ENCODE measurements around the gene SMOC2. TPM values are rescaled to one million over a fixed set of nuclear protein-coding genes. Genes with fewer than 3 reads are reported as not detected.

SMOC2 gene
- polyA plus RNA-seq, 1 donor from 2014 or later = 0.50 TPM

- no peak overlapping the region for H3K4me2 ChIP-seq (ENCODE audit: low read length)
- no peaks in the 10 kb centered on the region for H4K20me1 ChIP-seq (ENCODE audit: insufficient read depth)
- no peaks in the 10 kb centered on the region for H3K27me3 ChIP-seq (ENCODE audit: insufficient read depth, low read depth, low read length)
- H3K27ac ChIP-seq (ENCODE audit: low read length) = peak overlapping the region; percentile 21
- no peaks in the 10 kb centered on the region for H3K9me3 ChIP-seq (ENCODE audit: low read length)
- no peak overlapping the region for H3K9ac ChIP-seq (ENCODE audit: low read length)
- no peaks in the 10 kb centered on the region for H3F3A ChIP-seq (ENCODE audit: insufficient read depth, low read length, poor library complexity, severe bottlenecking)
- no peaks in the 10 kb centered on the region for H3K36me3 ChIP-seq (ENCODE audit: insufficient read depth, low read length)
- TF ChIP-seq SMC3 (conservative IDR thresholded peaks at IDR 0.05; ENCODE audit: poor library complexity) = no peak
- no peak for TF ChIP-seq MXI1 (conservative IDR thresholded peaks at IDR 0.05; ENCODE audit: poor library complexity, severe bottlenecking)
- peak; percentile 78 for TF ChIP-seq REST (IDR thresholded peaks at IDR 0.05; ENCODE audit: borderline replicate concordance)
- peak; percentile 0 for TF ChIP-seq RAD21 (conservative IDR thresholded peaks at IDR 0.05)
- no peak for TF ChIP-seq EZH2 (IDR thresholded peaks at IDR 0.05; ENCODE audit: borderline replicate concordance, insufficient read depth, low read length, poor library complexity, severe bottlenecking)
- TF ChIP-seq, protein P1, sequence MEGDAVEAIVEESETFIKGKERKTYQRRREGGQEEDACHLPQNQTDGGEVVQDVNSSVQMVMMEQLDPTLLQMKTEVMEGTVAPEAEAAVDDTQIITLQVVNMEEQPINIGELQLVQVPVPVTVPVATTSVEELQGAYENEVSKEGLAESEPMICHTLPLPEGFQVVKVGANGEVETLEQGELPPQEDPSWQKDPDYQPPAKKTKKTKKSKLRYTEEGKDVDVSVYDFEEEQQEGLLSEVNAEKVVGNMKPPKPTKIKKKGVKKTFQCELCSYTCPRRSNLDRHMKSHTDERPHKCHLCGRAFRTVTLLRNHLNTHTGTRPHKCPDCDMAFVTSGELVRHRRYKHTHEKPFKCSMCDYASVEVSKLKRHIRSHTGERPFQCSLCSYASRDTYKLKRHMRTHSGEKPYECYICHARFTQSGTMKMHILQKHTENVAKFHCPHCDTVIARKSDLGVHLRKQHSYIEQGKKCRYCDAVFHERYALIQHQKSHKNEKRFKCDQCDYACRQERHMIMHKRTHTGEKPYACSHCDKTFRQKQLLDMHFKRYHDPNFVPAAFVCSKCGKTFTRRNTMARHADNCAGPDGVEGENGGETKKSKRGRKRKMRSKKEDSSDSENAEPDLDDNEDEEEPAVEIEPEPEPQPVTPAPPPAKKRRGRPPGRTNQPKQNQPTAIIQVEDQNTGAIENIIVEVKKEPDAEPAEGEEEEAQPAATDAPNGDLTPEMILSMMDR (IDR thresholded peaks at IDR 0.05; ENCODE audit: poor library complexity, severe bottlenecking) = no peak
- TF ChIP-seq EP300 (conservative IDR thresholded peaks at IDR 0.05; ENCODE audit: poor library complexity, severe bottlenecking) = no peak
- TF ChIP-seq TAF1 (IDR thresholded peaks at IDR 0.05; ENCODE audit: low read depth) = no peak
- TF ChIP-seq POLR2AphosphoS5 (IDR thresholded peaks at IDR 0.05) = peak; percentile 51
- H3K9me2 ChIP-seq (ENCODE audit: insufficient read depth, low read length) = no peaks in the 10 kb centered on the region
- no peak overlapping the region for H3K4me3 ChIP-seq (ENCODE audit: low read length)
- H2AFZ ChIP-seq (ENCODE audit: low read depth, low read length) = no peak overlapping the region
- H3K79me2 ChIP-seq (replicated peaks; ENCODE audit: insufficient read depth, low read length) = no peaks in the 10 kb centered on the region
Measured at GRCh38 chr6:168498161-168498843, 57.3 kb downstream of the SMOC2 start.

- Histone ChIP-seq H3K4me2 (ENCODE audit: low read length) (no peak overlapping the region), H3K79me2 (replicated peaks; ENCODE audit: insufficient read depth, low read length) (no peaks in the 10 kb centered on the region), H3K27ac (ENCODE audit: low read length) (no peak overlapping the region), H2AFZ (ENCODE audit: low read depth, low read length) (no peak overlapping the region), H3K36me3 (ENCODE audit: insufficient read depth, low read length) (no peaks in the 10 kb centered on the region), H4K20me1 (ENCODE audit: insufficient read depth) (no peaks in the 10 kb centered on the region), H3K9me2 (ENCODE audit: insufficient read depth, low read length) (no peaks in the 10 kb centered on the region), H3K9ac (ENCODE audit: low read length) (no peak overlapping the region), H3K4me3 (ENCODE audit: low read length) (no peak overlapping the region), H3K9me3 (ENCODE audit: low read length) (no peaks in the 10 kb centered on the region), H3K27me3 (ENCODE audit: insufficient read depth, low read depth, low read length) (no peaks in the 10 kb centered on the region), H3F3A (ENCODE audit: insufficient read depth, low read length, poor library complexity, severe bottlenecking) (no peaks in the 10 kb centered on the region)
- no peak for TF ChIP-seq POLR2AphosphoS5 (IDR thresholded peaks at IDR 0.05)
- TF ChIP-seq REST (IDR thresholded peaks at IDR 0.05; ENCODE audit: borderline replicate concordance) = no peak
- no peak for TF ChIP-seq TAF1 (IDR thresholded peaks at IDR 0.05; ENCODE audit: low read depth)
- no peak for TF ChIP-seq SMC3 (conservative IDR thresholded peaks at IDR 0.05; ENCODE audit: poor library complexity)
- TF ChIP-seq RAD21 (conservative IDR thresholded peaks at IDR 0.05) = no peak
- no peak for TF ChIP-seq EZH2 (IDR thresholded peaks at IDR 0.05; ENCODE audit: borderline replicate concordance, insufficient read depth, low read length, poor library complexity, severe bottlenecking)
- TF ChIP-seq EP300 (conservative IDR thresholded peaks at IDR 0.05; ENCODE audit: poor library complexity, severe bottlenecking) = no peak
- TF ChIP-seq MXI1 (conservative IDR thresholded peaks at IDR 0.05; ENCODE audit: poor library complexity, severe bottlenecking) = no peak
- TF ChIP-seq, protein P1 (IDR thresholded peaks at IDR 0.05; ENCODE audit: poor library complexity, severe bottlenecking) = no peak
Measured at GRCh38 chr6:168499045-168499650, 58.2 kb downstream of the SMOC2 start.
